HepG2 (cell line): ENCODE data around the gene CNP. TPM values are rescaled to one million over a fixed set of nuclear protein-coding genes. Genes with fewer than 3 reads are reported as not detected.

ENCODE experiments used
- AGO2 ChIP-seq: fragments of 200-400 bp; formaldehyde crosslinking; optimal IDR thresholded peaks from 2 replicates; pipeline ENCODE3; 2017; ENCODE audit warnings: mild to moderate bottlenecking, low read depth, low read length, moderate library complexity
- ETV6 ChIP-seq: sonication (generic); formaldehyde crosslinking; conservative IDR thresholded peaks from 2 replicates; pipeline ENCODE4 v1.4.0; 2020; ENCODE audit warnings: missing genetic modification reagents
- FOXA3 ChIP-seq: IDR thresholded peaks from 2 replicates; pipeline ENCODE4 v1.6.1; 2016; ENCODE audit warnings: missing genetic modification reagents, missing compliant biosample characterization
- GABPA ChIP-seq, 2 experiments: IDR thresholded peaks; 2 replicates each; pipeline ENCODE4 v1.6.1; 2011 to 2016; ENCODE audit warnings: low read depth in 2 of 2, low read length in 1 of 2, missing biosample characterization in 1 of 2, missing genetic modification characterization in 1 of 2
- HNF1A ChIP-seq, 2 experiments: sonication (generic) in 1 of 2; formaldehyde crosslinking in 1 of 2; IDR thresholded peaks; 2 replicates each; pipeline versions ENCODE4 v1.4.0 to v1.6.1; 2016 to 2020; ENCODE audit warnings: borderline replicate concordance in 1 of 2, low read depth in 1 of 2, mild to moderate bottlenecking in 1 of 2, missing genetic modification reagents in 1 of 2
- ISL2 ChIP-seq: sonication (generic); formaldehyde crosslinking; IDR thresholded peaks from 2 replicates; pipeline ENCODE4 v1.5.0; 2020; ENCODE audit warnings: missing genetic modification reagents
- MXI1 ChIP-seq: IDR thresholded peaks from 3 replicates; pipeline ENCODE4 v1.6.1; 2012; ENCODE audit warnings: low read depth, low read length, inconsistent platforms, borderline replicate concordance
- NONO ChIP-seq, 2 experiments: fragments of 450-650 bp in 1 of 2; sonication (generic) in 1 of 2; formaldehyde crosslinking in 1 of 2; IDR thresholded peaks in 1 of 2; conservative IDR thresholded peaks in 1 of 2; 2 replicates each; pipeline versions ENCODE4 v1.6.1 to v1.8.0; 2017 to 2022; ENCODE audit warnings: mild to moderate bottlenecking in 1 of 2, missing genetic modification reagents in 1 of 2, moderate library complexity in 1 of 2
- NRL ChIP-seq: sonication (generic); formaldehyde crosslinking; IDR thresholded peaks from 2 replicates; pipeline ENCODE4 v1.5.0; 2020; ENCODE audit warnings: missing genetic modification reagents, mild to moderate bottlenecking, moderate library complexity, borderline replicate concordance
- REXO4 ChIP-seq: sonication (generic); formaldehyde crosslinking; IDR thresholded peaks from 2 replicates; pipeline ENCODE4 v1.8.0; 2022; ENCODE audit warnings: missing genetic modification reagents, mild to moderate bottlenecking, borderline replicate concordance
- RNF2 ChIP-seq: fragments of 450-650 bp; conservative IDR thresholded peaks from 2 replicates; pipeline ENCODE4 v1.6.1; 2016; ENCODE audit warnings: low read depth
- ZNF296 ChIP-seq: sonication (generic); formaldehyde crosslinking; conservative IDR thresholded peaks from 2 replicates; pipeline ENCODE4 v1.5.0; 2020; ENCODE audit warnings: mild to moderate bottlenecking, missing genetic modification reagents
- ZNF572 ChIP-seq: sonication (generic); formaldehyde crosslinking; IDR thresholded peaks from 2 replicates; pipeline ENCODE4 v1.5.1; 2020; ENCODE audit warnings: mild to moderate bottlenecking, missing genetic modification reagents
- ZNF781 ChIP-seq: sonication (generic); formaldehyde crosslinking; IDR thresholded peaks from 2 replicates; pipeline ENCODE4 v1.5.1; 2020; ENCODE audit warnings: borderline replicate concordance, mild to moderate bottlenecking, missing genetic modification reagents; ENCODE audit errors: not compliant biosample characterization
- ZNF850 ChIP-seq: sonication (generic); formaldehyde crosslinking; conservative IDR thresholded peaks from 2 replicates; pipeline ENCODE4 v1.9.0; 2021; ENCODE audit warnings: mild to moderate bottlenecking, missing genetic modification reagents
- ZNF891 ChIP-seq: sonication (generic); formaldehyde crosslinking; IDR thresholded peaks from 2 replicates; pipeline ENCODE4 v1.5.0; 2020; ENCODE audit warnings: mild to moderate bottlenecking, missing genetic modification reagents
- polyA plus RNA-seq, 8 experiments: library from polyadenylated mRNA; depleted of rRNA in 3 of 8; stranded (reverse) in 7 of 8; unstranded in 1 of 8; fragments of >200 nt; fragmentation: Illumina TruSeq in 4 of 8; extraction: Trizol in 4 of 8; gene quantifications; 2 replicates each; pipeline versions ENCODE4 v1.2.1 to v1.2.3, GENCODE V29; 2011 to 2016; ENCODE audit warnings: low read depth in 4 of 8, missing spikeins in 1 of 8, mixed read lengths in 1 of 8; ENCODE audit not compliant: insufficient read depth in 1 of 8
- total RNA-seq, 5 experiments: library from RNA; depleted of rRNA; stranded (reverse); fragments of >200 nt; fragmentation: Illumina TruSeq; extraction: Trizol; gene quantifications; 2 replicates each; pipeline ENCODE4 v1.2.3, GENCODE V29; 2016; ENCODE audit warnings: low read depth in 1 of 5
- TF ChIP-seq, protein P1 (sequence below): sonication (generic); formaldehyde crosslinking; conservative IDR thresholded peaks from 2 replicates; pipeline ENCODE4 v1.8.1; 2023; ENCODE audit warnings: missing genetic modification reagents
- TF ChIP-seq, protein P2 (sequence below): sonication (generic); formaldehyde crosslinking; IDR thresholded peaks from 2 replicates; pipeline ENCODE4 v1.5.0; 2020; ENCODE audit warnings: mild to moderate bottlenecking, missing genetic modification reagents
- TF ChIP-seq, protein P3 (sequence below): sonication (generic); IDR thresholded peaks from 2 replicates; pipeline ENCODE4 v1.6.1; 2016; ENCODE audit warnings: low read depth, borderline replicate concordance

Gene CNP
- total and polyA plus RNA-seq, 2 of the 13 experiments (the other 11 are each of a cell fraction or from before 2014, with no cell fraction given) = 97.2 to 161 TPM

DNA sequence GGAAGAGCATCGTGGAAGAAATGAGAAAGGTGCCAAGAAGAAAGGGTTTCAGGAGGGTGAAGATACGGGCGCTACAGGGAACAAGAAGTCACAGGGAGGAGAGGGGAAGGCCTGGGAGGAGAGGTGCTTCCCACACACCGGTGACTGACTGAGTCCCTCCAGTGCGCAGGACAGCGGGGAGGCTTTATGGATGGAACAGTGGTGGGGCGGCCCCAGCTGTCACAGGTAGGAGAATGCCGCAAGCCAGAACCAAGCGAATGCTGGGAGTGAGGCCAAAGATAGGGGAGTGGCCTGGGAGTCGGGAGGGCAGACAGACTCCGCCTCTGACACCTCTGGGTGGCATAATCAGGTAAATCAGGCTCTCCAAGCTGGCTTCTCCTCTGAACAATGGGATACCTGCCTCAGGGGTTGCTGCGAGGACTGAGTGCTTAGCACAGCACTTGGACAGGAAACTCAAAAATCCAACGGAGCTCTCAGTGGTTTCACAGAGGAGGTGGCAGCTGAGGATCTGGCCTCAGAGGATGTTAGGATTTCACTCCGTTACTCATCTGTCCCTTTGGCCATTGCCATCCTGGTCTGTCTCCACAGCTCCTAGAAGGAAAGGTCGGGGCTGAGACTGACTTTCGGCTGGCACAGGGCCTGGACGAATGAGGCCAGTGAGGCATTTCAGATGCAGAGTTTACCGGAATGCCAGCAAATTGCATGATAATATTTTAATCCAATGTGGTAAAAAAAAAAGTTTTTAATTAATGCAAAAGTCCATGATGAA is 717 bp upstream of the CNP start (continued):
- TF ChIP-seq HNF1A (IDR thresholded peaks at IDR 0.05; ENCODE audit: low read depth) (no peak), HNF1A (CRISPR knock-in tag; IDR thresholded peaks at IDR 0.05; ENCODE audit: borderline replicate concordance) (no peak; the same call in 1 of the 2 replicates), FOXA3 (CRISPR knock-in tag) (0 out of 2 replicates have a peak, but pooled peaks have one; percentile 6), AGO2 (no peak), ZNF850 (CRISPR knock-in tag) (no peak), GABPA (IDR thresholded peaks at IDR 0.05; ENCODE audit: low read depth, low read length) (no peak), GABPA (CRISPR knock-in tag; IDR thresholded peaks at IDR 0.05; ENCODE audit: low read depth) (no peak), ISL2 (CRISPR knock-in tag) (no peak), ZNF572 (CRISPR knock-in tag) (peak; percentile 48; the same call in 1 of the 2 replicates), NRL (peak; percentile 4; the same call in 1 of the 2 replicates), ETV6 (CRISPR knock-in tag) (no peak; the same call in 1 of the 2 replicates), ZNF891 (CRISPR knock-in tag) (no peak), ZNF296 (0 out of 2 replicates have a peak, but pooled peaks have one; percentile 41), REXO4 (no peak), ZNF781 (CRISPR knock-in tag) (no peak), NONO (IDR thresholded peaks at IDR 0.05) (no peak), NONO (CRISPR knock-in tag; conservative IDR thresholded peaks at IDR 0.05) (peak; percentile 42; the same call in 1 of the 2 replicates), RNF2 (no peak), MXI1 (peak; percentile 72; the same call in 1 of the 3 replicates)
- TF ChIP-seq, protein P1, sequence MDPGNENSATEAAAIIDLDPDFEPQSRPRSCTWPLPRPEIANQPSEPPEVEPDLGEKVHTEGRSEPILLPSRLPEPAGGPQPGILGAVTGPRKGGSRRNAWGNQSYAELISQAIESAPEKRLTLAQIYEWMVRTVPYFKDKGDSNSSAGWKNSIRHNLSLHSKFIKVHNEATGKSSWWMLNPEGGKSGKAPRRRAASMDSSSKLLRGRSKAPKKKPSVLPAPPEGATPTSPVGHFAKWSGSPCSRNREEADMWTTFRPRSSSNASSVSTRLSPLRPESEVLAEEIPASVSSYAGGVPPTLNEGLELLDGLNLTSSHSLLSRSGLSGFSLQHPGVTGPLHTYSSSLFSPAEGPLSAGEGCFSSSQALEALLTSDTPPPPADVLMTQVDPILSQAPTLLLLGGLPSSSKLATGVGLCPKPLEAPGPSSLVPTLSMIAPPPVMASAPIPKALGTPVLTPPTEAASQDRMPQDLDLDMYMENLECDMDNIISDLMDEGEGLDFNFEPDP (CRISPR knock-in tag) = 0 out of 2 replicates have a peak, but pooled peaks have one; percentile 10
- TF ChIP-seq, protein P2, sequence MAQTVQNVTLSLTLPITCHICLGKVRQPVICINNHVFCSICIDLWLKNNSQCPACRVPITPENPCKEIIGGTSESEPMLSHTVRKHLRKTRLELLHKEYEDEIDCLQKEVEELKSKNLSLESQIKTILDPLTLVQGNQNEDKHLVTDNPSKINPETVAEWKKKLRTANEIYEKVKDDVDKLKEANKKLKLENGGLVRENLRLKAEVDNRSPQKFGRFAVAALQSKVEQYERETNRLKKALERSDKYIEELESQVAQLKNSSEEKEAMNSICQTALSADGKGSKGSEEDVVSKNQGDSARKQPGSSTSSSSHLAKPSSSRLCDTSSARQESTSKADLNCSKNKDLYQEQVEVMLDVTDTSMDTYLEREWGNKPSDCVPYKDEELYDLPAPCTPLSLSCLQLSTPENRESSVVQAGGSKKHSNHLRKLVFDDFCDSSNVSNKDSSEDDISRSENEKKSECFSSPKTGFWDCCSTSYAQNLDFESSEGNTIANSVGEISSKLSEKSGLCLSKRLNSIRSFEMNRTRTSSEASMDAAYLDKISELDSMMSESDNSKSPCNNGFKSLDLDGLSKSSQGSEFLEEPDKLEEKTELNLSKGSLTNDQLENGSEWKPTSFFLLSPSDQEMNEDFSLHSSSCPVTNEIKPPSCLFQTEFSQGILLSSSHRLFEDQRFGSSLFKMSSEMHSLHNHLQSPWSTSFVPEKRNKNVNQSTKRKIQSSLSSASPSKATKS (CRISPR knock-in tag) = 0 out of 2 replicates have a peak, but pooled peaks have one; percentile 66
- TF ChIP-seq, protein P3, sequence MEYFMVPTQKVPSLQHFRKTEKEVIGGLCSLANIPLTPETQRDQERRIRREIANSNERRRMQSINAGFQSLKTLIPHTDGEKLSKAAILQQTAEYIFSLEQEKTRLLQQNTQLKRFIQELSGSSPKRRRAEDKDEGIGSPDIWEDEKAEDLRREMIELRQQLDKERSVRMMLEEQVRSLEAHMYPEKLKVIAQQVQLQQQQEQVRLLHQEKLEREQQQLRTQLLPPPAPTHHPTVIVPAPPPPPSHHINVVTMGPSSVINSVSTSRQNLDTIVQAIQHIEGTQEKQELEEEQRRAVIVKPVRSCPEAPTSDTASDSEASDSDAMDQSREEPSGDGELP = peak; percentile 81; the same call in 1 of the 2 replicates
